ENCODE measurements around the gene KCNH6.

The KCNH6 gene

GRCh38 chr17:63489291-63489690 lies 33.9 kb upstream of the KCNH6 start:
- DNase-seq: no peak

- no peak for DNase-seq
Measured at GRCh38 chr17:63490329-63490728, 32.8 kb upstream of the KCNH6 start.

GRCh38 chr17:63490858-63491400 lies 32.2 kb upstream of the KCNH6 start:
- DNase-seq: no peak

- DNase-seq: no peak
Measured at GRCh38 chr17:63491413-63491812, 31.7 kb upstream of the KCNH6 start.

- no peak for DNase-seq
Measured at GRCh38 chr17:63491977-63492618, 31.1 kb upstream of the KCNH6 start.

GRCh38 chr17:63492940-63493339 lies 30.2 kb upstream of the KCNH6 start:
- no peak for DNase-seq

GRCh38 chr17:63493411-63493810 lies 29.7 kb upstream of the KCNH6 start:
- DNase-seq: no peak

GRCh38 chr17:63494300-63494928 lies 28.7 kb upstream of the KCNH6 start:
- no peak for DNase-seq

- no peak for DNase-seq
Measured at GRCh38 chr17:63495491-63495890, 27.7 kb upstream of the KCNH6 start.

- no peak for DNase-seq
Measured at GRCh38 chr17:63496177-63496576, 27.0 kb upstream of the KCNH6 start.

GRCh38 chr17:63496663-63497400 lies 26.3 kb upstream of the KCNH6 start:
- no peak for DNase-seq

GRCh38 chr17:63497708-63498483 lies 25.3 kb upstream of the KCNH6 start:
- DNase-seq: no peak

GRCh38 chr17:63498626-63499195 lies 24.4 kb upstream of the KCNH6 start:
- DNase-seq: no peak

- no peak for DNase-seq
Measured at GRCh38 chr17:63500543-63501390, 22.4 kb upstream of the KCNH6 start.

- DNase-seq: no peak
Measured at GRCh38 chr17:63503341-63503705, 19.8 kb upstream of the KCNH6 start.

- DNase-seq: no peak
Measured at GRCh38 chr17:63504261-63504660, 18.9 kb upstream of the KCNH6 start.

GRCh38 chr17:63505341-63505740 lies 17.8 kb upstream of the KCNH6 start:
- no peak for DNase-seq

GRCh38 chr17:63506627-63507026 lies 16.5 kb upstream of the KCNH6 start:
- no peak for DNase-seq

- DNase-seq: no peak
Measured at GRCh38 chr17:63511331-63511730, 11.8 kb upstream of the KCNH6 start.

- no peak for DNase-seq
Measured at GRCh38 chr17:63512388-63512787, 10.8 kb upstream of the KCNH6 start.

- no peak for DNase-seq
Measured at GRCh38 chr17:63512896-63513644, 10.1 kb upstream of the KCNH6 start.
